GM12865 (cell line): ENCODE measurements around the gene GNG4.

Experiments used
- DNase-seq: peaks from one replicate; pipeline ENCODE4 v3.0.0; 2010; ENCODE audit warnings: low read depth
- H3K4me3 ChIP-seq: 2 replicates; pipeline ENCODE4 v1.5.1; 2011; ENCODE audit warnings: mild to moderate bottlenecking, low read depth, low read length, control low read depth
- TF ChIP-seq, protein P1 (sequence below): IDR thresholded peaks from 2 replicates; pipeline ENCODE4 v1.5.1; 2011; ENCODE audit warnings: low read length, control low read depth, low read depth, inconsistent platforms; ENCODE audit not compliant: insufficient read depth; ENCODE audit errors: missing control alignments

The GNG4 gene

DNA sequence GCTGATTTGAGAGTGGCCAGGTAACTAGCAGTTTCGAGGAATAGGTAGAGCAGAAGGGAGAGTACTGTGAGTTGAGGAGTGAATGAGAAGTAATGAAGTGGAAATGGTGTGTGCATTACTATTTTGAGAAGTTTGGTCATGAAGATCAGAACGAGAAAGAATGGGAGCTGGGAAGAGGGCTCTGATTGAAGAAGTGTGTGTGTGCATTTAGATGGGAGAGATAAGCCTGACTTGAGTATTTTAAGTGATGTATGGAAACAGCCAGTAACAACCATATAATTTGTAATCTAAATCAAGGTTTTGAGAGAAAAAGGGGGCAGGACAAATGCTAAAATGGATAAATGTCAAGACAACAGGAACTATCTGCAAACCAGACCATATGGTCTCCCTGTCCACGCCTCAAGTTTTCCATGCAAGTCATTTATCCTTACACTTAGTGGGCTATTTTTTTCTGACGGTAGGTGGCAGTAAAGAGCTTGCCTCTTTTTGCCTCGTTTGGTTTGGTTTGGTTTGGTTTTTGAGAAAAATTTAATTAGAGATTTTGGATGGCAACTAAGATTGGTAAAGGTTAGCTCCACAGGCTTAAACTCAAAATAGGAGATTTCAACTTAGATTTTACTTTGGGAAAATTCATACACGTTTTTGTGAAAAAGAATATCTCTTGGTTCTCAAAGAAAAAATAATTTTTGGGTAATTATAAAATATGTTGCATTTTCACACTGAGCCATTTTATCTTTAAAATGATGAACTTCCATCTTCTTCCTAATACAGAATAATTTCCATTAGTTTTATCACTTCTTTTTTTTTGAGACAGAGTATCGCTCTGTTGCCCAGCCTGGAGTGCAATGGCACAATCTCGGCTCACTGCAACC, 135.9 kb downstream of the GNG4 start:
- DNase-seq: peak; percentile 71
- no peak overlapping the region for H3K4me3 ChIP-seq
- TF ChIP-seq, protein P1, sequence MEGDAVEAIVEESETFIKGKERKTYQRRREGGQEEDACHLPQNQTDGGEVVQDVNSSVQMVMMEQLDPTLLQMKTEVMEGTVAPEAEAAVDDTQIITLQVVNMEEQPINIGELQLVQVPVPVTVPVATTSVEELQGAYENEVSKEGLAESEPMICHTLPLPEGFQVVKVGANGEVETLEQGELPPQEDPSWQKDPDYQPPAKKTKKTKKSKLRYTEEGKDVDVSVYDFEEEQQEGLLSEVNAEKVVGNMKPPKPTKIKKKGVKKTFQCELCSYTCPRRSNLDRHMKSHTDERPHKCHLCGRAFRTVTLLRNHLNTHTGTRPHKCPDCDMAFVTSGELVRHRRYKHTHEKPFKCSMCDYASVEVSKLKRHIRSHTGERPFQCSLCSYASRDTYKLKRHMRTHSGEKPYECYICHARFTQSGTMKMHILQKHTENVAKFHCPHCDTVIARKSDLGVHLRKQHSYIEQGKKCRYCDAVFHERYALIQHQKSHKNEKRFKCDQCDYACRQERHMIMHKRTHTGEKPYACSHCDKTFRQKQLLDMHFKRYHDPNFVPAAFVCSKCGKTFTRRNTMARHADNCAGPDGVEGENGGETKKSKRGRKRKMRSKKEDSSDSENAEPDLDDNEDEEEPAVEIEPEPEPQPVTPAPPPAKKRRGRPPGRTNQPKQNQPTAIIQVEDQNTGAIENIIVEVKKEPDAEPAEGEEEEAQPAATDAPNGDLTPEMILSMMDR: peak; percentile 78

DNA sequence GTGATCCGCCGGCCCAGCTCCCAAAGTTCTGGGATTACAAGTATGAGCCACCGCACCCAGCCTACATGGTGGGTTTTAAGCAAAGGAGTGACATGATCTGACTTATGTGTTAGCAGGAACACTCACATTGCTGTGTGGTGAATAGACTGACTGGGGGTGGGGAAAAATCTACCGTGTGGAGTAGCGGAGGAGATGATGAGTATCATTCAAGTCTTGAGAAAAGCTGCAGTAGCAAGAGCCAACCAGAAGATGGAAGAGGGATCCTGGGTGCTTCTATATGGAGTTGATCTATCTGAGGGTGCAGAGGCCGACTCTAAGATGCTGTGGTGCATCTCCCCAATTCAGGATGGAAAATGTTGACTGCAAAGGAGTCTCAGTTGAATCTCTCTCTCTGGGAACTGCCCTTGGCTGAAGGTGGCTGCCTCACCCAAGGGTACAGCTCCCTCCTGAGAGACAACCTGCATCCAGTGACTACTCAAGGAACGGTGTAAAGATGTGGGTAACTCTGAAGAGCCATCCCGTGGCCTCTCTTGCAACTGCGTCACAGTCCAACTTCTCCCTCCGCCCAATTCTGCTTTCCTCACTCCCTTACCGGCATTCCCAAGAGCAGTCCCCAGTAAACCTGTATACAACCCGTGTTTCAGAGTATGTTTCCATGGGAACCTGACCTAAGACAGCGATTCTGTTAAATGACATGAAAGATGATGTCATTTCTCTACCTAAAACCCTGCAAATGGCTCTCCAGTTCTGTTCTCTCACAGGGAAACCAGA, 137.9 kb downstream of the GNG4 start:
- no peak for DNase-seq
- H3K4me3 ChIP-seq: no peak overlapping the region
- TF ChIP-seq, protein P1: no peak

DNA sequence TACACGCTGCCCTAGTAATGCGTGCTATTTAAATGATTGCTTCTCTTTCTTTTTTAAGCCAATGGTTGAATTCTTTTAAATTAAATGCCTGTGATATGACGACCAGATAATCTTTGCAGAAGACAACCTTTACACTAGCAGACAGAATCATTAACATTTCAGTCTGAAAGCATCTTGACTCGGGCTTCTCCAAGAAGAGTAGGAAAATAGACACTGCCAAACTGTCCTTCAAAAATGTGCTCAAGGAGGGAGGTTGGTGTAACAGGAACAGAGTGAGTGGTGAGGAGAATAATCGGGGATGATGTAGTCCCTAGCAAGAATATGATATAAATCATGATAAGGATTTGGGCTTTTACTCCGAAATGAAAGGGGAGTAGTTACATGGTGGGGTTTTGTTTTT, 138.8 kb downstream of the GNG4 start:
- TF ChIP-seq, protein P1: no peak
- DNase-seq: no peak
- H3K4me3 ChIP-seq: no peak overlapping the region

DNA sequence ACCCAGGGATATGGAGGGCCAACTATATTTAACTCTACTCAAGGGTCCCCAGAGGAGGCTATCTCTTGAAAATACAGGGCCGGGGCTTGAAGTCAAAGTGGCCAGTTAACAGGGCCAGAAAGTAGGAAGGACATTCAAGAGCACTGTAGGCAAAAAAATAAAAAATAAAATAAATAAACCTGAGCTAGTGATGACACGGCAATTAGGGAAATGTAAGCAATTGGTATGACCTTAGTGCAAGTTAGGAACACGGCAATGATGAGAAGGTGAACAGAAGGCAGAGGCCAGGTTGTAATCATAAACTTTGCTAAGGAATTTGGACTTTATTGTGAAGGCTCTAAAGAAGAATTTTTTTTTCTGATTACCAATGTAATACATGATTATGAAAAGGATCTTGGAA, 142.0 kb downstream of the GNG4 start:
- TF ChIP-seq, protein P1: no peak
- no peak for DNase-seq
- H3K4me3 ChIP-seq: no peak overlapping the region

DNA sequence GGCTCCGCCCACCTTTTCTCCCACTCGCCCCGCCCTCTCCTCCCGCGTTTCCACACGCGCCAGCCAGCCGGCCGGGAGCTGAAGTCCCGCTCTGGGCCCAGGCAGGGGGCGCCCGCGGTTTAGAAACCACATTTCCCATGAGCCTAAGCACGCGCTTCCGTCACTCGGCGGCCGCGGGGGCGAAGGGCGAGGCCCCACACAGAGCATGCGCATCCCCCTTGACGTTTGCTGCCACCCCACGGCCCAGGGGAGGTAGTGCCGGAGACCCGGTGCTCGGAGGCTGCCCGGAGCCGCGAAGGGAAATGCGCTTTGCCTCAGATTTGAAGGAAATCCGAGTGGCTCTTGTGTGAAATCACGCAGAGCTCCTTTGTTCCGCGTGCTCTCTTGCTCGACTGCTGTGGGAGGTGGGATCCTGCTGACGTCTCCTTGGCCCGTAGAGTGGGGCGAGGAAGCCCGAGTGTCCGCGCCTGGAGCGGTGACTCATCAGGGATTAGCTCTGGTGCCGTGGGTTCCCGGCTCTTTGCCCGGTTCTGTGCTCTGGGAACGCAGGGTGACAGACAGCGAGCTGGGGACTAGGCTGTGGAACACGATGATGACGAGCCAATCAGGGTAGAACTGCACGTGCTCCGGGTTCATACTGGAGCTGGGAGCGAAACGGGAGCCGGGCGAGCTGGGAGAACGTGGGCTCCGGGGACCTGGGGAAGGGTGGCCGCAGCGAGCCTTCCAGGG, 144.9 kb downstream of the GNG4 start:
- H3K4me3 ChIP-seq: peak overlapping the region; percentile 63
- TF ChIP-seq, protein P1: peak; percentile 87
- DNase-seq: peak; percentile 100

DNA sequence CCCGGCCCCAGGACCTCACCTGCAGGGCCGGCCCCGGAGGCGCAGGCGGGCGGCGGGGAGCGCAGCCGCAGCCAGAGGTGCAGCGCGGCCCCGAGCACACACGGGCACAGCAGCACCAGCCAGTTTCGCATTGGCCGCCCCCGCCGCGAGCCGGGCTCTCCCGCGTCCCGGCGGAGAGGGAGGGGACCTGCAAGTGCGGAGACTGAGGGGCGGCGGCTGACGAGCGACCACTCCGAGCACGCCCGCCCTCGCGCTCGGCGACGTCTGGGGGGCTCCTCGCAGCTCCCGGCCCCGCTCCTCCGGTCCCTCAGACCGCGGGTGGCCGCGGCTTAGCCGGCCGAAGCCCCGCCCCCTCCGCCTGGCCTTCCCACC, 145.5 kb downstream of the GNG4 start, which contains the start of gene B3GALNT2:
Gene B3GALNT2, minus strand, starts transcription at position 331 of the 372 bp plus-strand sequence. Its CDS starts 200 bp downstream, at position 131.
- DNase-seq: no peak
- peak within 1 kb of the TSS; percentile 63 for H3K4me3 ChIP-seq
- TF ChIP-seq, protein P1: no peak
